HepG2 (cell line): Measurements from ENCODE around the gene NNAT. TPM values are rescaled to one million over a fixed set of nuclear protein-coding genes. Genes with fewer than 3 reads are reported as not detected.

Source experiments
- CCAR2 ChIP-seq: fragments of 200-400 bp; formaldehyde crosslinking; optimal IDR thresholded peaks from 2 replicates; pipeline ENCODE3; 2018; ENCODE audit warnings: low read depth, mild to moderate bottlenecking, low read length, moderate library complexity
- DNMT3B ChIP-seq: conservative IDR thresholded peaks from 2 replicates; pipeline ENCODE4 v1.6.1; 2016; ENCODE audit warnings: missing biosample characterization, control low read depth
- MYPOP ChIP-seq: sonication (generic); formaldehyde crosslinking; IDR thresholded peaks from 2 replicates; pipeline ENCODE4 v1.8.1; 2023; ENCODE audit warnings: mild to moderate bottlenecking, moderate library complexity, missing genetic modification reagents
- NFYC ChIP-seq: IDR thresholded peaks from 2 replicates; pipeline ENCODE4 v1.6.1; 2016; ENCODE audit warnings: missing genetic modification reagents, missing compliant biosample characterization
- POLR2AphosphoS2 ChIP-seq: IDR thresholded peaks from 2 replicates; pipeline ENCODE4 v1.6.1; 2011; ENCODE audit warnings: low read depth, low read length, improper control_type of control experiment
- ZNF121 ChIP-seq: sonication (generic); formaldehyde crosslinking; IDR thresholded peaks from 2 replicates; pipeline ENCODE4 v1.5.0; 2020; ENCODE audit warnings: mild to moderate bottlenecking, missing genetic modification reagents
- ZNF572 ChIP-seq: sonication (generic); formaldehyde crosslinking; IDR thresholded peaks from 2 replicates; pipeline ENCODE4 v1.5.1; 2020; ENCODE audit warnings: mild to moderate bottlenecking, missing genetic modification reagents
- ZNF691 ChIP-seq: sonication (generic); formaldehyde crosslinking; IDR thresholded peaks from 2 replicates; pipeline ENCODE4 v1.4.0; 2020; ENCODE audit warnings: missing genetic modification reagents, low read depth, mild to moderate bottlenecking, borderline replicate concordance
- ZNF746 ChIP-seq: sonication (generic); formaldehyde crosslinking; IDR thresholded peaks from 2 replicates; pipeline ENCODE4 v1.8.0; 2022; ENCODE audit warnings: mild to moderate bottlenecking, missing genetic modification reagents
- ZNF772 ChIP-seq: sonication (generic); formaldehyde crosslinking; IDR thresholded peaks from 2 replicates; pipeline ENCODE4 v1.5.0; 2020; ENCODE audit warnings: mild to moderate bottlenecking, missing genetic modification reagents
- polyA plus RNA-seq, 8 experiments: library from polyadenylated mRNA; depleted of rRNA in 3 of 8; stranded (reverse) in 7 of 8; unstranded in 1 of 8; fragments of >200 nt; fragmentation: Illumina TruSeq in 4 of 8; extraction: Trizol in 4 of 8; gene quantifications; 2 replicates each; pipeline versions ENCODE4 v1.2.1 to v1.2.3, GENCODE V29; 2011 to 2016; ENCODE audit warnings: low read depth in 4 of 8, missing spikeins in 1 of 8, mixed read lengths in 1 of 8; ENCODE audit not compliant: insufficient read depth in 1 of 8
- total RNA-seq, 5 experiments: library from RNA; depleted of rRNA; stranded (reverse); fragments of >200 nt; fragmentation: Illumina TruSeq; extraction: Trizol; gene quantifications; 2 replicates each; pipeline ENCODE4 v1.2.3, GENCODE V29; 2016; ENCODE audit warnings: low read depth in 1 of 5
- TF ChIP-seq, protein P1 (sequence below): sonication (generic); formaldehyde crosslinking; IDR thresholded peaks from 2 replicates; pipeline ENCODE4 v1.4.0; 2020; ENCODE audit warnings: mild to moderate bottlenecking, missing genetic modification reagents

The NNAT gene
- total and polyA plus RNA-seq, 2 of the 13 experiments (the other 11 are each of a cell fraction or from before 2014, with no cell fraction given): not detected

- TF ChIP-seq MYPOP (CRISPR knock-in tag): no peak
- TF ChIP-seq ZNF746: no peak
- TF ChIP-seq POLR2AphosphoS2: no peak
- TF ChIP-seq, protein P1, sequence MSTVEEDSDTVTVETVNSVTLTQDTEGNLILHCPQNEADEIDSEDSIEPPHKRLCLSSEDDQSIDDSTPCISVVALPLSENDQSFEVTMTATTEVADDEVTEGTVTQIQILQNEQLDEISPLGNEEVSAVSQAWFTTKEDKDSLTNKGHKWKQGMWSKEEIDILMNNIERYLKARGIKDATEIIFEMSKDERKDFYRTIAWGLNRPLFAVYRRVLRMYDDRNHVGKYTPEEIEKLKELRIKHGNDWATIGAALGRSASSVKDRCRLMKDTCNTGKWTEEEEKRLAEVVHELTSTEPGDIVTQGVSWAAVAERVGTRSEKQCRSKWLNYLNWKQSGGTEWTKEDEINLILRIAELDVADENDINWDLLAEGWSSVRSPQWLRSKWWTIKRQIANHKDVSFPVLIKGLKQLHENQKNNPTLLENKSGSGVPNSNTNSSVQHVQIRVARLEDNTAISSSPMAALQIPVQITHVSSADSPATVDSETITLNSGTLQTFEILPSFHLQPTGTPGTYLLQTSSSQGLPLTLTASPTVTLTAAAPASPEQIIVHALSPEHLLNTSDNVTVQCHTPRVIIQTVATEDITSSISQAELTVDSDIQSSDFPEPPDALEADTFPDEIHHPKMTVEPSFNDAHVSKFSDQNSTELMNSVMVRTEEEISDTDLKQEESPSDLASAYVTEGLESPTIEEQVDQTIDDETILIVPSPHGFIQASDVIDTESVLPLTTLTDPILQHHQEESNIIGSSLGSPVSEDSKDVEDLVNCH (CRISPR knock-in tag): no peak
- no peak for TF ChIP-seq ZNF772 (CRISPR knock-in tag)
- no peak for TF ChIP-seq ZNF691 (CRISPR knock-in tag)
- TF ChIP-seq ZNF572 (CRISPR knock-in tag): no peak
- TF ChIP-seq DNMT3B: no peak
- TF ChIP-seq NFYC (CRISPR knock-in tag): no peak
- no peak for TF ChIP-seq CCAR2
- TF ChIP-seq ZNF121 (CRISPR knock-in tag): no peak
These were observed 41.8 kb upstream of the NNAT start (continued) for GRCh38 chr20:37479266-37479665.
